ENCODE data around the gene MOGAT3.

The MOGAT3 gene

GRCh38 chr7:101171442-101171837 lies 29.4 kb downstream of the MOGAT3 start:
- TF ChIP-seq EZH2phosphoT487 (IDR thresholded peaks at IDR 0.05; ENCODE audit: borderline replicate concordance, low read length), result no peak
- TF ChIP-seq, protein P1, sequence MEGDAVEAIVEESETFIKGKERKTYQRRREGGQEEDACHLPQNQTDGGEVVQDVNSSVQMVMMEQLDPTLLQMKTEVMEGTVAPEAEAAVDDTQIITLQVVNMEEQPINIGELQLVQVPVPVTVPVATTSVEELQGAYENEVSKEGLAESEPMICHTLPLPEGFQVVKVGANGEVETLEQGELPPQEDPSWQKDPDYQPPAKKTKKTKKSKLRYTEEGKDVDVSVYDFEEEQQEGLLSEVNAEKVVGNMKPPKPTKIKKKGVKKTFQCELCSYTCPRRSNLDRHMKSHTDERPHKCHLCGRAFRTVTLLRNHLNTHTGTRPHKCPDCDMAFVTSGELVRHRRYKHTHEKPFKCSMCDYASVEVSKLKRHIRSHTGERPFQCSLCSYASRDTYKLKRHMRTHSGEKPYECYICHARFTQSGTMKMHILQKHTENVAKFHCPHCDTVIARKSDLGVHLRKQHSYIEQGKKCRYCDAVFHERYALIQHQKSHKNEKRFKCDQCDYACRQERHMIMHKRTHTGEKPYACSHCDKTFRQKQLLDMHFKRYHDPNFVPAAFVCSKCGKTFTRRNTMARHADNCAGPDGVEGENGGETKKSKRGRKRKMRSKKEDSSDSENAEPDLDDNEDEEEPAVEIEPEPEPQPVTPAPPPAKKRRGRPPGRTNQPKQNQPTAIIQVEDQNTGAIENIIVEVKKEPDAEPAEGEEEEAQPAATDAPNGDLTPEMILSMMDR (IDR thresholded peaks at IDR 0.05; ENCODE audit: low read depth, low read length, poor library complexity, severe bottlenecking), result peak; percentile 41
- Histone ChIP-seq H3K9me2 (replicated peaks; ENCODE audit: control insufficient read depth, low read length) (no peaks in the 10 kb centered on the region), H3K4me1 (ENCODE audit: control insufficient read depth, low read length) (peaks cover 36% of the 10 kb centered on the region), H3F3A (ENCODE audit: control insufficient read depth, insufficient read depth) (peaks cover 3% of the 10 kb centered on the region; the same call in 1 of the 2 replicates), H3K79me2 (ENCODE audit: control insufficient read depth, low read length) (no peaks in the 10 kb centered on the region), H3K9me3 (ENCODE audit: control insufficient read depth, insufficient read depth, low read length) (no peaks in the 10 kb centered on the region), H3K27me3 (ENCODE audit: control insufficient read depth, low read length) (peaks cover 76% of the 10 kb centered on the region), H3K36me3 (ENCODE audit: control insufficient read depth, low read length) (no peaks in the 10 kb centered on the region), H4K20me1 (ENCODE audit: control insufficient read depth, insufficient read depth, low read depth, low read length) (peaks cover 17% of the 10 kb centered on the region; the same call in 1 of the 2 replicates), H3K27ac (ENCODE audit: low read depth, low read length) (no peak overlapping the region), H3K4me2 (ENCODE audit: low read length) (no peak overlapping the region), H3K4me3 (ENCODE audit: low read length) (no peak overlapping the region)

- Histone ChIP-seq H3K27me3 (ENCODE audit: control insufficient read depth, low read length) (peaks cover 79% of the 10 kb centered on the region), H3K4me1 (ENCODE audit: control insufficient read depth, low read length) (peaks cover 42% of the 10 kb centered on the region), H3K27ac (ENCODE audit: low read depth, low read length) (no peak overlapping the region), H3K36me3 (ENCODE audit: control insufficient read depth, low read length) (no peaks in the 10 kb centered on the region), H4K20me1 (ENCODE audit: control insufficient read depth, insufficient read depth, low read depth, low read length) (peaks cover 22% of the 10 kb centered on the region), H3F3A (ENCODE audit: control insufficient read depth, insufficient read depth) (peaks cover 3% of the 10 kb centered on the region; the same call in 1 of the 2 replicates), H3K79me2 (ENCODE audit: control insufficient read depth, low read length) (no peaks in the 10 kb centered on the region), H3K9me2 (replicated peaks; ENCODE audit: control insufficient read depth, low read length) (no peaks in the 10 kb centered on the region), H3K4me2 (ENCODE audit: low read length) (no peak overlapping the region), H3K9me3 (ENCODE audit: control insufficient read depth, insufficient read depth, low read length) (no peaks in the 10 kb centered on the region), H3K4me3 (ENCODE audit: low read length) (no peak overlapping the region)
- TF ChIP-seq EZH2phosphoT487 (IDR thresholded peaks at IDR 0.05; ENCODE audit: borderline replicate concordance, low read length), result peak; percentile 89; the same call in 1 of the 2 replicates
- TF ChIP-seq, protein P1 (IDR thresholded peaks at IDR 0.05; ENCODE audit: low read depth, low read length, poor library complexity, severe bottlenecking), result no peak
Observed at GRCh38 chr7:101170617-101171441, 30.0 kb downstream of the MOGAT3 start.

DNA sequence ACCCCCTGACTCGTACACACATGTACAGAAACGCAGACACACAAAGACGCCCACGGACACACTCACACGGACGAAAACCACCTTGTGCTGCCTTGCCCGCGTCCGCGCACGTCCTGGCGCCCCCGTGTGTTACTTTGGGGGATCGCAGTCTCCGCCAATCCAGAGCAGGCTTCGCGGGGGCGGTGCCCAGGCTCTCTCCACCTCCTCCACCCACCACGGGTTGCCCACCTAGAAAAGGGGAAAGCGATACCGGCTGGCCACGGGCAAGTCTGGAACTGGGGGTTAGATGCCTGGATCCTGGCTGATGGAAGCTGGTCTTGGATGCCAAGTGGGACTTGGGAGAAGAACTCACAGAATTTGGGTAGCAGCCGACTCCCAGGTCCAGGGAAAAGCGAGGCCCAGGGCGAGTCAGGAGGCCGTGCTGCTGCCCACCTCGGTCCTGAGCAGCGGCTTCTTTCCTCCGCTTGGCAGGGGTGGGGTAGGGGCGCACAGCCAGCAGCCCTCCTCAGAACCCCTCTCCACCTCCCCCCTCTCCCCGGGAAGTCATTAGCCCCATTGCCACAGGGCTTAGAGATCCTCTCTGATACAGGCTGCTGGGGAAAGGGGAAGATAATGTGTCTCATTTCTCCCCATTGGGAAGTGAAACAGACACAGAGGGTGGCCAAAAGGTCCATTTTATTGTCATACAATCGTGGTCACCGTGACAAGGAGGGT lies 30.8 kb downstream of the MOGAT3 start:
- H3K36me3 ChIP-seq (ENCODE audit: control insufficient read depth, low read length), result no peaks in the 10 kb centered on the region
- no peaks in the 10 kb centered on the region for H3K9me3 ChIP-seq (ENCODE audit: control insufficient read depth, insufficient read depth, low read length)
- peaks cover 50% of the 10 kb centered on the region for H3K4me1 ChIP-seq (ENCODE audit: control insufficient read depth, low read length)
- TF ChIP-seq EZH2phosphoT487 (IDR thresholded peaks at IDR 0.05; ENCODE audit: borderline replicate concordance, low read length), result peak; percentile 77; the same call in 1 of the 2 replicates
- TF ChIP-seq, protein P1 (IDR thresholded peaks at IDR 0.05; ENCODE audit: low read depth, low read length, poor library complexity, severe bottlenecking), result peak; percentile 100
- H3K27me3 ChIP-seq (ENCODE audit: control insufficient read depth, low read length), result peaks cover 76% of the 10 kb centered on the region
- peaks cover 26% of the 10 kb centered on the region for H4K20me1 ChIP-seq (ENCODE audit: control insufficient read depth, insufficient read depth, low read depth, low read length)
- H3K4me2 ChIP-seq (ENCODE audit: low read length), result peak overlapping the region; percentile 9
- H3K4me3 ChIP-seq (ENCODE audit: low read length), result no peak overlapping the region
- no peaks in the 10 kb centered on the region for H3K9me2 ChIP-seq (replicated peaks; ENCODE audit: control insufficient read depth, low read length)
- no peak overlapping the region for H3K27ac ChIP-seq (ENCODE audit: low read depth, low read length)
- H3K79me2 ChIP-seq (ENCODE audit: control insufficient read depth, low read length), result no peaks in the 10 kb centered on the region
- H3F3A ChIP-seq (ENCODE audit: control insufficient read depth, insufficient read depth), result peaks cover 3% of the 10 kb centered on the region; the same call in 1 of the 2 replicates

Data from DOHH2 (cell line).